Fibroblast of pulmonary artery (primary cell): ENCODE measurements around the gene LMO2.

Experiments
- DNase-seq: peaks from one replicate; pipeline ENCODE4 v3.0.0-alpha.2; 2010; ENCODE audit warnings: low read depth
- H3K4me3 ChIP-seq: replicated peaks from 2 replicates; pipeline ENCODE4 v1.5.1; 2011; ENCODE audit warnings: low read depth, mild to moderate bottlenecking, control low read depth, low read length, moderate library complexity
- CTCF ChIP-seq: IDR thresholded peaks from 2 replicates; pipeline ENCODE4 v1.5.1; 2011; ENCODE audit warnings: mild to moderate bottlenecking, control low read depth, low read length, inconsistent platforms; ENCODE audit errors: missing control alignments

Gene LMO2

GRCh38 chr11:33869481-33870422 is 22.1 kb downstream of the LMO2 start:
- peak overlapping the region; percentile 63 for H3K4me3 ChIP-seq
- DNase-seq: peak; percentile 53
- no peak for TF ChIP-seq CTCF

GRCh38 chr11:33868647-33869461 is 23.0 kb downstream of the LMO2 start:
- no peak for TF ChIP-seq CTCF
- DNase-seq: no peak
- H3K4me3 ChIP-seq: peak overlapping the region; percentile 63

- no peak for DNase-seq
- H3K4me3 ChIP-seq: peak overlapping the region; percentile 63
- no peak for TF ChIP-seq CTCF
Observed at GRCh38 chr11:33867996-33868646, 23.8 kb downstream of the LMO2 start.

- H3K4me3 ChIP-seq: no peak overlapping the region
- no peak for DNase-seq
Observed at GRCh38 chr11:33867561-33867960, 24.3 kb downstream of the LMO2 start.

GRCh38 chr11:33866936-33867335 is 24.9 kb downstream of the LMO2 start:
- DNase-seq: no peak
- no peak for TF ChIP-seq CTCF
- H3K4me3 ChIP-seq: no peak overlapping the region

More at GRCh38 chr11:33867561-33867960, 24.3 kb downstream of the LMO2 start:
- no peak for TF ChIP-seq CTCF

GRCh38 chr11:33864479-33864878 is 27.4 kb downstream of the LMO2 start:
- H3K4me3 ChIP-seq: no peak overlapping the region
- no peak for TF ChIP-seq CTCF
- no peak for DNase-seq
